Measurements from ENCODE around the gene ARHGEF40. TPM values are rescaled to one million over a fixed set of nuclear protein-coding genes. Genes with fewer than 3 reads are reported as not detected.

The ARHGEF40 gene
- total RNA-seq, 2 experiments from 2014 or later: 1.2 to 1.3 TPM

- H3K27me3 Mint-ChIP-seq: no peaks in the 10 kb centered on the region
- no peak for ATAC-seq (ENCODE audit: poor library complexity)
- intact Hi-C loops (cut with DNase I, micrococcal nuclease): no loop called here
- no peaks in the 10 kb centered on the region for H3K36me3 ChIP-seq (ENCODE audit: insufficient read depth, low read length)
- H3K4me1 Mint-ChIP-seq (ENCODE audit: low read depth): no peaks in the 10 kb centered on the region
- no peaks in the 10 kb centered on the region for H3K9me3 Mint-ChIP-seq
- no peaks in the 10 kb centered on the region for H3K4me1 ChIP-seq (ENCODE audit: insufficient read depth, low read length)
- no peaks in the 10 kb centered on the region for H3K36me3 Mint-ChIP-seq (ENCODE audit: low read depth)
- no peak overlapping the region for H3K27ac ChIP-seq (ENCODE audit: low read depth in 1 of 2, low read length in 2 of 2)
- peak in 1 of 14 experiments; percentile 23 for DNase-seq
- POLR2A ChIA-PET: no interaction called here
- no peaks in the 10 kb centered on the region for H3K9me3 ChIP-seq (ENCODE audit: control insufficient read depth in 1 of 2, insufficient read depth in 1 of 2, low read length in 2 of 2)
- TF ChIP-seq CTCF (IDR thresholded peaks at IDR 0.05): no peak
- no peak overlapping the region for H3K4me3 Mint-ChIP-seq
- no peak overlapping the region for H3K27ac Mint-ChIP-seq
- CTCF ChIA-PET: interaction anchor here (1.5 kb wide), 1 partner anchor 60 kb away, joined by 3 read pairs; no protein-coding TSS in a partner anchor
- H3K4me3 ChIP-seq (ENCODE audit: low read length): no peak overlapping the region
- peaks cover 0 to 3% of the 10 kb centered on the region in 2 experiments for H3K27me3 ChIP-seq (ENCODE audit: control insufficient read depth in 1 of 2, insufficient read depth in 2 of 2, low read length in 2 of 2)
Observed at GRCh38 chr14:21032326-21033132, 37.6 kb upstream of the ARHGEF40 start.

- no peak overlapping the region for H3K4me3 ChIP-seq (ENCODE audit: low read length)
- no peaks in the 10 kb centered on the region for H3K36me3 ChIP-seq (ENCODE audit: insufficient read depth, low read length)
- ATAC-seq (ENCODE audit: poor library complexity): no peak
- H3K9me3 ChIP-seq (ENCODE audit: control insufficient read depth in 1 of 2, insufficient read depth in 1 of 2, low read length in 2 of 2): no peaks in the 10 kb centered on the region
- Mint-ChIP-seq H3K27ac (no peak overlapping the region), H3K9me3 (no peaks in the 10 kb centered on the region), H3K36me3 (ENCODE audit: low read depth) (no peaks in the 10 kb centered on the region), H3K4me3 (no peak overlapping the region), H3K27me3 (no peaks in the 10 kb centered on the region), H3K4me1 (ENCODE audit: low read depth) (no peaks in the 10 kb centered on the region)
- DNase-seq: no peak
- H3K4me1 ChIP-seq (ENCODE audit: insufficient read depth, low read length): no peaks in the 10 kb centered on the region
- ChIA-PET POLR2A (no interaction called here), CTCF (interaction anchor here (1.1 kb wide), 1 partner anchor 18 kb away, joined by 4 read pairs; no protein-coding TSS in a partner anchor)
- intact Hi-C loops (cut with DNase I, micrococcal nuclease): no loop called here
- H3K27ac ChIP-seq (ENCODE audit: low read depth in 1 of 2, low read length in 2 of 2): no peak overlapping the region
- peaks cover 0 to 3% of the 10 kb centered on the region in 2 experiments for H3K27me3 ChIP-seq (ENCODE audit: control insufficient read depth in 1 of 2, insufficient read depth in 2 of 2, low read length in 2 of 2)
- TF ChIP-seq CTCF (IDR thresholded peaks at IDR 0.05): no peak
Observed at GRCh38 chr14:21033133-21033698, 36.9 kb upstream of the ARHGEF40 start.

GRCh38 chr14:21034707-21035106 is 35.4 kb upstream of the ARHGEF40 start, which contains the start of gene RNASE13:
RNASE13 (minus strand) TSS chr14:21034807; CDS start chr14:21034288, 519 bp downstream.
- Mint-ChIP-seq H3K27ac (no peak within 1 kb of the TSS), H3K9me3 (no peaks in the 10 kb centered on the region), H3K36me3 (ENCODE audit: low read depth) (no peaks in the 10 kb centered on the region), H3K4me1 (ENCODE audit: low read depth) (no peaks in the 10 kb centered on the region), H3K4me3 (no peak within 1 kb of the TSS), H3K27me3 (no peaks in the 10 kb centered on the region)
- H3K4me3 ChIP-seq (ENCODE audit: low read length): no peak within 1 kb of the TSS
- DNase-seq (no peak), ATAC-seq (ENCODE audit: poor library complexity) (no peak)
- intact Hi-C loops (cut with DNase I, micrococcal nuclease): no loop called here
- no peak for TF ChIP-seq CTCF (IDR thresholded peaks at IDR 0.05)
- H3K36me3 ChIP-seq (ENCODE audit: insufficient read depth, low read length): no peaks in the 10 kb centered on the region
- no peaks in the 10 kb centered on the region for H3K9me3 ChIP-seq (ENCODE audit: control insufficient read depth in 1 of 2, insufficient read depth in 1 of 2, low read length in 2 of 2)
- H3K27me3 ChIP-seq (ENCODE audit: control insufficient read depth in 1 of 2, insufficient read depth in 2 of 2, low read length in 2 of 2): peaks cover 0 to 3% of the 10 kb centered on the region in 2 experiments
- CTCF ChIA-PET: no interaction called here
- POLR2A ChIA-PET: interaction anchor here (1.1 kb wide), 1 partner anchor 20 kb away, joined by 3 read pairs; no protein-coding TSS in a partner anchor
- no peaks in the 10 kb centered on the region for H3K4me1 ChIP-seq (ENCODE audit: insufficient read depth, low read length)
- no peak within 1 kb of the TSS for H3K27ac ChIP-seq (ENCODE audit: low read depth in 1 of 2, low read length in 2 of 2)
